Measurements from ENCODE around the gene TMEM72.

TMEM72 gene

DNA sequence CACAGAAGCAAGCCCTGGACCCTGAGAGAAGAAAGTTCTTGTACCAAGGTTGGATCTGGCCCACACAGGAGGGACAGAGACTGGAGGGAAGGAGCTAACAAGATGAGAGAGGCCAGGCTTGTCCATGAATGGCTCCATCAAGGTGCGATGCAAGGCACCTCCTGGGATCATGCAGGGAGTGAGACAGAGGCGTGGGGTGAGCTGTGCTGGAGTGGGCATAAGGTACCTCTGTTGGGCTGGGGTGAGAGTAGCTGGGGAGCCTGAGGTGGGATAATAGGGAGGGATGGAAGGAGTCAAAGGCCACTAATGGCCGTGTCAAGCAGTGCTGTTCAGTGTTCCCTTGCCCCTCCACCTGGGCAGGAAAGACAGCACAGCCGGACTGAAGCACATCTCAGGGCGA lies 9.9 kb downstream of the TMEM72 start:
- DNase-seq, result no peak

DNA sequence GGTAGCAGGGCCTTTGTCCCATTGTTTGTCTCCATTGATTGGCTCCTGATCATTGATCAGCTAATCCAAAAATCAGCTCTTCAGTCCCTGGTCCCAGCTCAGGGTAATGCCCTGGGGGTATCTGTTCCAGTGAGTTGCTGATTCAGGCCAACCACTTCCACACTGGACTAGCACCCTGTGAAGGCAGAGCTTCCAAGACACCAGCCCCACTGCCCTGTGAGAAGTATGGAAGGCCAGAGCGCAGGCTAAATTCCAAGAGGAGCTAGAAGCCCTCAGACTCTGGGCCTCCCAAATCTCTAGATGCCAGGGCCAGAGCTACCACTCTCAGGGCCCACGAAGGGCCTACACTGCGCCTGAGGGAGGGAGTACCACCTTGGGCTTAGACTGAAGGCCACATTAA lies 10.4 kb downstream of the TMEM72 start:
- DNase-seq, result no peak

DNA sequence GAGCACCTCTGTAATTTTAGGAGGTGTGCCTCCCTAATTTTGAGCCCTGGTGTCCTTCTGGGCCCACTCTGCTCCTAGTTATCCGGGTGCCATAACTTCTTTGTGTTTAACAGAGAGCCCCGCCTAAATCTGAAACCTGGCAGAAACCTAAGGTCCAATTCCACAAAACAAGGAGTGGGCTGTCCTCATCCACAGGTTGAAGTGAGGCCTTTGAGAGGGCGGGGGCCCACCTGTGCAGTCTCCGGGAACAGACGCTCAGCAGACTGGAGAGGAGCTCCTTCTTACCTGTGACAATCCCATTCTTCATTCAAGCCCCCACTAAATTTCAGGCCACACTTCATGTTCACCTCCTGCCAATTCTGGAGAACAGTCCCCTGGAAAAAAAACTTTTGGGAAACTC lies 10.9 kb downstream of the TMEM72 start:
- DNase-seq, result no peak

DNA sequence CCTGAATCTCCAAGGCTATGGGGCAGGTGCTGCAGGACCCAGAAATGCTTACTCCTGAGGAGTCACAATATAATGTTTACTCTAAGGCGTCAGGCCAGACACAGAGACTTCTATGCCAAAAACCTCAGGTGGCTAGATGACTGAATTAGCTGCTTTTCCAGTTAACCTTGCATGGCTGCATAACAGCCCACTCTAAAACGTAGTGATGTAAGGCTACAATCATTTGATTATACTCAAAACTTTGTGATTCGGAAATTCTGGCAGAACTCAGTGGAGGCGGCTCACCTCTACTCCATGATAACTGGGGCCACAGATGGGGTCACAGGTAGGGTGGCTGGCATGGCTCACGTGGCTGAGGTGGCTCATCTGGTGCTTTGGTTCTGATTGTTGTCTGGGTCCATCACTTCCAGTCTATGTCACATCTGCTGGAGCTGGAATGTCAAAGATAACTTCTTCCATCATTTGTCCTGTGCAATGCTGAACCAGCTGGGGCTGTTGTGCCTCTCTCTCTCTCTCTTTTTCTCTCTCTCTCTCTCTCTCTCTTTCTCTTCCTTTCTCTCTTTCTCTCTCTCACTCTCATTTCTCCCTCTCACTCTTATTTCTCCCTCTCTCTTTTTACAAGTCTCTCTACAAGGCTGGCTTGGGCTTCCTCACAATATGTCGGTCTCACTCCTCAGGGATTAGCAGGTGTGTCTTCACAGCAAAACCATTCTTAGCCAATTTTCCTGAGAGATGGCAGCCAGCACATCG lies 11.8 kb downstream of the TMEM72 start:
- DNase-seq, result no peak

DNA sequence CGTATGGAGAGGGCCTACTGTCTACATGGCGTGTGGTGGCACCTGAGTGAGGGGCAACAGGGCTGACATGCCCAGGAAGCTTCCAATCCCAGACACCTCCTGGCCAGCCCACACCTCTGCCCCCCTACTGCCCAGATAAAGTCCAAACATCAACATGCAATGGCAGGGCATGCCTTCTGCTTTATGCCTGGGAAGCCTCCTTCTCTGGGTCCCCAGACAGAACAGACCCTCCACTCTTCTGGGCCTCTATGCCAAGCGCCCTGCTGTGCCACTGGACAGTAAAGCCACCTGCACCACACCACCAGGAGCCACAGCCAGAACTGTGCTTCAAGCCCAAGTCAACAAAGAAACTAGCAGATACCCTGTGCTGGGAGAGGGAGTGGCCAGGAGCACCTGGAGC lies 12.5 kb downstream of the TMEM72 start:
- DNase-seq, result no peak

DNA sequence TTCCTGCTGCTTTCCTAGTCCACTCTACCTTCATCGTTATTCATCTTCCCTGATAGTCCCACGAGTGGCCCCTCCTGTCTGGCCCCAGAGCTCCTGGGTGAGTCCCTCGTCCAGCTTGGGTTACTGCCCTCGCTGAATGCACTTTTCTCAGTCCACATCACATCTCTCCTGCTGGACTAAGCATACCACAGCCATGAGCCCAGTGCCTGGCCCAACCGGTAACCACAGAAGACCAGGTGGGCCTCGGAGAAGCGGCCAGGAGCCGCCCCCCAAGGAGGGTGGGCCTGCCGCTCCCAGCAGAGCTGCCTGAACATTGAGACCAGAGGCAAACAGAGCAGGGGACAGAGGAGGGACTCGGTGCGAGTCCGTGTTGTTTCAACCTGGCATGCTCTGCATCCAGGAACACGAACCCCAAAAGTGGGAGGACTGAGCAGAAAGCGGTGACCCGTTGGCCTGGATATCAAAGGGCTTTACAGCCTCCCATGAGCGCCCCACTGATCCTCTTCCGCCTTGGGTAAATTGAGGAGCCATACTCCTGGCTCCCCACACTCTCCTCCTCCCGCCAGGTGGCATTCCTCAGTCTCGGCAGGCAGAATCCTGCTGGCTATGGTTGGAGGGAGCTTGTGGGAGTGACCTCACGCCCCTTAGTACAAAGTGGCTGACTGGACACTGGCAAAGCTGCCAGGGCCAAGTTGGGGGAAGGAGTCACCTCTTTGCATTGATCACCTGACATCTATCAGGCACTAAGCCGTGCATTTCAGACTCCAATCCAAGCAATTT lies 13.3 kb downstream of the TMEM72 start:
- no peak for DNase-seq

DNA sequence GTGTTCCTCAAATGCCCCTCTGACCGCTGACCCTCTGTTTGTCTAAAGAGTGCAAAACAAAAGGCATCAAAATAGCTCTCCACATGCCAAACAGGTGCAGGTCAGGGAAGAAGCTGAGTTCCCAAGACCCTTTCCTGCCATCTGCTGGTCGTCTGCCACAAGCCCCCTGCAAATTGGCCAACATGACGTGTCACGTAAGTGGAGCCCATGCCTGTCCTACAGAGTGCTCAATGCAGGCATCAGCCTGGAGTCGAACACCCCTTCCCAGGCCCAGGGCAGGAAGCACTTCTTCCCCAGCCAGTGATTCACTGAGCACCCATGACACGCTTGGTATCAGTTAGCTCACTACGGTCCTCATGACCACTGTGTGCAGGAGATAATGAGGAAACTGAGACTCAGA lies 14.1 kb downstream of the TMEM72 start:
- peak; percentile 8 for DNase-seq

DNA sequence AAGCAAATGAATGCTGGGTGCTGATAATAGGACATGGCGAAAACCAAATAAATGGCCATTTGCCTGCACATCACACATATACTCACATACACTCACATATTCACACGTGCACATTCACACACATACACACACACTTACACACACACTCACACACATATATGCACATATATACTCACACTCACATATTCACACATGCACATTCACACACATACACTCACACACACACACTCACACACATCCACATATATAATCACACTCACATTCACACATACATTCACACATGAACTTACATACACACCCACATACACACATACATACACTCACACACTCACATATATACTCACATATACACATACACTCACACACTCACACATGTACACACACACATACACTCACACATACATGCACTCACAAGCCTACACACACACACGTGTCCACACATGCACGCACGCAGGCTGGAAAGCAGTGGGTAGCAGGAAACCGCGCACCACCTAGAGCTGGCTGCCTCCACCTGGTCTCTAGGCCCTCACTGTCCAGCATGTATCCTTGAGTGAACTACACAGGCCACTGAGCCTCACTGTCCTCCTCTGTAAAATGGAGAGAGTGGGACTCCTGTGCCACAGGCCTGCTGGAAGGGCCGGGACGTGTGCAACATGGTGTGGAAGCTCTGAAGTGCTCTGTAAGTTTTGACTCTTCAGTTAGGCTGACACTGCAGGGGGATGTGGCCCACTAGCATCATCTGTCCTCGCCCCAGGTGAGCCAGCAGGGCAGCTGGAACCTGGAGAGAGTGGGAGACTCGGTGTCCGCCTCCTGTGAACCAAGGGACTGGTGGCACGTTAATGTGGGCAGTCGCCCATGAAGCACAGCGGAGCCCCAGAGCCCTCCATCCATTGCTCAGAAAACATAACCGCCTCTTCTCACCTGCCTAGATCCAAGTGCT lies 14.9 kb downstream of the TMEM72 start:
- no peak for DNase-seq

DNA sequence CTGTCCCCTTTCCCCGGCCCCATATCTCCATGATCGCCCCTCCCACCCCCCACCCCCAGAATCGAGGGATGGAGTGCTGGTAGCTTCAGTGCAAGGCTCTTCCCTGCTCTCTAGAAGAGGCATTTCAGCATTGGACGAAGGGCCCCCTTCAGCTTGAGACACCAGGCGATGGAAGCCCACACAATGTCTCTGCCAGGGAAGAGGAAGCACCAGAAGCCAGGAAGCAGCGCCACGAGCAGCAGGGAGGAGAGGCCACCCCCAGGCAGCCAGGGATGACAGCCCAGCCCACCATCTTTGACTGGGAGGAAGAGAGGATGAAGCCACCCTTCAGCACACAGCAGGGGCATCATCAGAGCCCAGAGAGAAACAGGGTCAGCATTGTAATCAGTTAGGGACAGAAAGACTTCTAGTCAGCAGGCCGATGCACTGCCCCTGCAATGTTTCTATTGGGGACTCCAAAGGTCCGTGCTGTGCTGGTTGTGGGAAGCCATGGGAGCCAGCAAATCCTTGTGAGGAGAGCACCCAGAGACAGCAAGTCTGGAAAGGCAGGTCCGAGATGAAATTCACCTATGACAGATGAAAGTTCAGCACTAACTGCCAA lies 15.7 kb downstream of the TMEM72 start:
- DNase-seq, result no peak

DNA sequence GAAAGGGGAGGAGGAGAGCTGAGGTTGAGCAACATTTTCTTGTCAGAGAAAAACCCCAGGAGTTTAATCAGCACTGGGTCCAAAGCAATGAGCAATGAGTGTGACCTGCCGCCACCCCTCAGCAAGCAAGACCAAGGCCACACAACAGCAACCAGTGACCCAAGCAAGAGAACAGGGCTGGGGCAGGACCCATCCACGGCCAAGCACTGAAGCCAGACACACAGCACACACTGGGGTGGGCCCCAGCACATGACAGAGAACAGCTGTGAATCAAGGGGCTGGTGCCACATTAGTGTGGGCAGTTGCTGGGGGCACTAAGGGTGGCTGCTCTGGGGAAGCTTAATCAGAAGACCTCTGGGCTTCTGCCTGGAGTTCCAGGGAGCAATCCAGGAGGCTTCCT lies 16.2 kb downstream of the TMEM72 start:
- DNase-seq, result no peak

DNA sequence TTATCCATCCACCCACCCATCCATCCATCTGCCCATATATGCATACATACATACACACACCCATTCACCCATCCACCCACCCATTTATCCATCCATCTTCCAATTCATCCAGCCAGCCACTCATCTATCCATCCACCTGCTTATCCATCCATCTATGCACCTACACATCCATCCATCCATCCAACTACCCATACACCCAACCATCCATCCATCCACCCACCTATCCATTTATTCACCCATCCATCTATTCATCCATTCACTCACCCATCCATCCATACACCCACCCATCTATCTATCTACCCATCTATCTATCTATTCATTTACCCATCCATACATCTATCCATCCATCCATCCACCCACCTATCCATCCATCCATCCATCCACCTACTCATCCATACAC lies 17.3 kb downstream of the TMEM72 start:
- DNase-seq, result no peak

DNA sequence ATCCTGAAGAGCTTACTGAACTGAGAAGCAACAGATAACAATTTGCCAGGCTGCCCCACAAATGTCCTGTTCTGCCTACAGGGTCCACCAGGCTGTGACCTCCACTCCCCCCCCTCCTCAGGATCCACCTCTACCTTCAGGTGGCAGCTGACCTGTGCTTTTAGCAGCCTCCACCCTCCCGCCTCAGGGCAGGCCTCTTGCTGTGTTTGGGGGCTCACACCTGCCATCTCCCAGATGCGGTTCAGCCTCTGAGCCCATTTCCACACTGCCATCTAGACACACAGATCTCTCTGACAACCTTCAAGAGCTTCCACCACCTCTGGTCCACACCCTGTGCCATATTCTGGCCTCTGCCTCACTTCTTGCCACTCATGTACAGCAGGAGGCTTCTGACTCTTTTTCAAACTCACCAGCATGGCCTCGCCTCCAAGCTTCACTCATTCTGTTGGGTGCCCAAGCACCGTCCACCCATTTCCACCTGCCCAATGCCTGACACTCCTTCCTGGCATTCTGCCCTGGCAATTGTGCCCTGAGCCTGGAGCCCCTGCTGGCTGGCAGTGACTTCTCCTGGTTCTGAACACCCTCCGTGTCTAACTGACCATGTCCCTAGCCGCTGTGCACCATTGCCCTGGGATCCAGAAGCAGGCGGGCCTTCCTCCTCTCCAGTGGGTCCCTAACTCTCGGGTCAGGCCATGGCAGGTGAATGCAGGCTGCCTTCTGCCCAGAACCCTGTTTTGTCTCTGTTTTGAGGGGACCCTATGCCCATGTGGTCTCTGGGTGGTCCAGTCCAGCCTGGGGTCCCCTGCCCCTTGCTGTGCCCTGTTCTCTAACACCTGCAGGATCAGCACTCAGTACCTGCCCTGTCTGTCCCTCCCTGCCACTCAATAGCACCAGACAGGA lies 18.5 kb downstream of the TMEM72 start:
- DNase-seq, result no peak

DNA sequence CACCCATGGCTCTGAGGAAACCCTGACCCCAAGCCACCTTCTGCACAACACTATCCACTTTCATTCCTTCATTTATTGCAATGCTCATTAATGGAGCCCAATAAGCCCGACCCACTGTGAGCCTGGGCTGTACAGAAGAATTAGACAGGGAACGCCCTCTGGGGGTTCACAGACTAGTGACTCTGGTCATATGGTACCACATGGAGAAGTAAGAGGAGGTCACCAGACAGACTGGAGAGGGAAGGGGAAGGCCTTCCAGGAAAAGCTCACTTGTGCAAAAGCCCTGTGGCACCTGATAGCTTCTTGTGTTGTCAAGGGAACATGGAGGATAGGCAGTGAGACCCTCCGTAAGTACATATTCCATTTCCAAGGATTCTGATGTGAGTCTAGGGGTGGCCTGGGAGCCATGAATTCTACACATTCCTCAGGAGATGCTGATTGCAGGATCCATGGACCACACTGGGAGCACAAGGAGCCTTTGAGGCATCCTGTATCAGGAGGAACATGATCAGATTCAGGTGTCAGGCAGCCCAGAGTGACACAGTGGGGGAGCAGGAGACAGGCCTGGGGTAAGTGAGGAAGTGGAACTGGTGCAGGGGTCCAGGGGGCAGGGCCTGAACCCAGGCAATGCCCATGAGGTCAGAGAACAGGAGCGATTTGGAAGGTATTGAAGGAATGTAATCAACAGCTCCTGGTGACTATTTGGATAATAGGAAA lies 19.9 kb downstream of the TMEM72 start:
- DNase-seq, result no peak

DNA sequence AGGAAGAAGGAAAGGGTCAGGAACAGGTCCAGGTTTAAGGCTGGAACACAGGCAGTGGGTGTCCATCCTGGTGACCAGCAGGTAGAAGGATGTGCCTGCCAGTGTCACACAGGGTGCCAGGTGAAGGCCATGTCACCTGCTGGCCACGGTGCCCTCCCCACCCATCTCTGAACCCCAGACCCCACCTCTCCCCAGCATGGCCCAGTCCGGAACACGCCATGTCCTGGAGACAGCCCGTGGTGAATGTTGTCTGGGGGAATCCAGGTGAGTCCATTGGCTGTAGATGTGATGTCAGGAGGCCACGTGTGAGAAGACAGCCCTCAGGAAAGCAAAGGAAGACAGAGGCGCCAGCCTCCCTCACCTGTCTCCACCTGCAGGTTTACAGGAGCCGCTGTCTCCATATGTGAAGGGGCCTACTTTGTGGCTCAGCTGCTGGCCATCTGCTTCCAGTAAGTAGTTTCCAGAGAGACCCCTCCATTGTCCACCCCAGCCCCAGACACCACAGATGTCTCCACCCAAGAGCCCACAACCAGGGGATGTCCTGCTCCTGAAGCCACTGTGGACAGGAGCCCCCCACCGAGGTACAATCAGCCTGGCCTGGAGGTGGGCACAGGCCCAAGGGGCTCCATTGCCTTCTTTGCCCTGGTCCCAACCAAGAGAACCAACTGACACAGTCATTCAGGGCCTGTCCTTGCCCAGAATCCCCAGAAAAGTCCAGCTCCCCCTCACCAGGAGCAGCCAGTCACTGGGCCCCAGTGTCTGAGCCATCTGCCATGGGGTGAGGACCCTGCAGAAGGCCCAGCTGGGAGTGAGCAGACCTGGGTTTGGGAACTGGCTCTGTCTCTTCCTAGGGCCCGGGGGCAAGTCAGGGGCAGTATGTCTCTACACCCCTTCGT lies 20.7 kb downstream of the TMEM72 start:
- no peak for DNase-seq

DNA sequence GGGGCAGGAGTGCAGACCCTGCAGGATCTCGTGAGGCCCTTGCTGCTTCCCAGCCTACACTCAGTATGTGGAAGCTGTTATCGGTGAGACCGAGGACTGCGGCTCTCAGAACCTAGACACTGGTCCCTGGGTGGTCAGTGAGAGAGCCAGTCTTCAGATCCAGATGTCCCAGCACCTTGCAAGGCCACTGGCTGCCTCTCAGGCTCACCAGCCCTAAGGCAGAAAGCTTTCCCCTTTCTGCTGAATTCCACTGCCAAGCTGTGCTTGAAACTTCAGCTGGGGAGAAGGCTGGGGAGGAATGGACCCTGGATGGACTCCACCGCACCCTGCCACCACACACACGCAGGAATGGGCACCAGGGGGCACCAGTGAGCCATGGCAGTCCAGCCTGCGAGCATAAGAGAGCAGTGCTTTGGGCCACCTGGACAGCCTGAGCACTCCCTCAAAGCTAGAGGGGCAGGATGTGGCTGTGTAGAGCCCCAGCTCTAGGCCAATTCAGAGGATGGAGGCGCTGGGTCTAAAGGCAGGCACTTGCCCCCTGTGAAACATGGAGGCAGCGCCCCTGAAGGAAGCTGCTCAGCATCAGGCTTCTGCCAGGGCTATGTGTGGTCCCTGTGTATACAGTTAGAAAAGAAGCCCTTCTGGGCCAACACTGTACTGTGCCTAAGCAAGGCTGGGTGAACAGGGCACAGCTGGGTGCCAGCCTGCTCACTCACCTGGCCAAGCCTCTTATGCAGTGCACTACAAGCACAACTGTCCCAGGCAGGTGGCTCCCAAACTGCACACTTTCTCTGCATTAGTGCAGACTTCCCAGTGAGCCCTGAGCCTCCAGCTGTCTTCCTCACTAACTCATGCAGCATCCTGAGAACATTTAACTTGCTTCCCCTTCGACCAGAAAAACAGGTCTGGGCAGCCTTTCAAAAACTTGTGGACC lies 21.6 kb downstream of the TMEM72 start:
- DNase-seq, result peak; percentile 71

DNA sequence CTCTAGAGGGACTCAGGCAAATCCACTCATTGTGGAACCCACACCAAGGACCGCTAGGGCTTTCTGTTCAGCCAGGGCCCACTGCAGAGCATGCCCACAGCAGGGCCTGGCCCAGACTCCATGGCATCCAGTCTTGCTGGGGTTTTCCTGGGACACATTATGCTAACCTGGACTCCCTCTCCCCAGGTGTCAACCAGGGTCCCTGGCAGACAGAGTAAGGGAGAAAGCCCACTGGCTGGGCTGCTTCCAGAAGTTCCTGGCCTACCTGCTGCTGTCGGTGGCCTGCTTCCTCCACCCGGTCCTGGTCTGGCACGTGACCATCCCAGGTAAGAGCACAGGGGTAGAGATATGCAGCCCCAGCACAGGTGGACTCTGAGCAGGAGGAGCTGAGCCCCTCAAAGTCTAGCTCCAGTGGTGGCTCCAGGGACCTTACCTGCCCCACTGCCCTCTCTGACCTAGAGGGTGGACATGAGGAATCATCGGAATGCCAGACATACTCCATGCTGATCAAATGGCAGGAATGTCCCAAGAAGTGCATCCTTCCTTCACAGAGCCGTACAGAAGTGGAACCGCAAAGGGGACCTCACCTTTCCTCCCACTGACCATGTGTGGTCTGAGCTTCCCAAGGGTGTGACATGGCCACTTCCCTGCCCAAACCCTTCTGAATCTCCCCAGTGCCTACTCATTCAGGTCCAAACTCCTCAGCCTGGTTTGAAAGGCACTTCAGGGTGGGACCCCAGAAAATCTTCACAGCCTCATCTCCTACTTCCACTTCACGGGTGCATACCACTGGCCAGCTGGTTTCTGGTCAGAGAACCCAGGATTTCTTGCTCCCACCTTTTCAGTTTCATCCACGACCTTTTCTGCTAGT lies 22.5 kb downstream of the TMEM72 start:
- no peak for DNase-seq

DNA sequence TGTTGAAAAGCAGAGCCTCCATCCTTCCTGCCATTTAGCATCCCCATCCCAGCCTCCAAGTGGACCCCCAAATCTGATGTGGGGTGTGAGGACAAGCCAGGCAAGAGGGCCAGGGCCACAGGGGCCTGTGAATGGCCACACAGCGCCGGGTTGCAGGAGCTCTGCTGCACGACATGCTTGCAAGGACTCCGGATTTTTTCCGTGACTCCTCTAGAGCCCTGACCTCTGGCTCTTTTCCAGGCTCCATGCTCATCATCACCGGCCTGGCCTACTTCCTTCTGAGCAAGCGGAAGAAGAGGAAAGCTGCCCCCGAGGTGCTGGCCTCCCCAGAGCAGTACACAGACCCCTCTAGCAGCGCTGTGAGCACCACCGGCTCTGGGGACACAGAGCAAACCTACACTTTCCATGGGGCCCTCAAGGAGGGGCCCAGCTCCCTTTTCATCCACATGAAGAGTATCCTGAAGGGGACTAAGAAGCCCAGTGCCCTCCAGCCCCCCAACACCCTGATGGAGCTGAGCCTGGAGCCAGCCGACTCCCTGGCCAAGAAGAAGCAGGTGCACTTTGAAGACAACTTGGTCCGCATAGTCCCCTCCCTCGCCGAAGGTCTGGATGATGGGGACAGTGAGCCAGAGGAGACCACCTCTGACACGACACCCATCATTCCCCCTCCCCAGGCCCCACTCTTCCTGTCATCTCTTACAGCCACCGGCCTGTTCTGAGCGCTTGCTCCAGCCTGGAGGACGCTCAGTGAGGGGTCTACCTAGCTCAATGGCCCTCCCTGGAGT lies 23.5 kb downstream of the TMEM72 start:
- DNase-seq, result no peak

Data from fibroblast of skin of back (primary cell).